Lower leg skin (tissue), 4 donors: Measurements from ENCODE around the gene COMMD1. TPM values are rescaled to one million over a fixed set of nuclear protein-coding genes. Genes with fewer than 3 reads are reported as not detected.

Experiments used
- DNase-seq, 2 donors: peaks; one replicate each; pipeline ENCODE4 v3.0.0-alpha.2; 2019; ENCODE audit warnings: low spot score in 2 of 2
- H3K4me3 ChIP-seq: fragments of 200-600 bp; sonication (generic); 2 replicates; pipeline ENCODE4 v1.5.1; 2017; ENCODE audit warnings: mild to moderate bottlenecking, low read depth; ENCODE audit not compliant: poor library complexity, severe bottlenecking
- POLR2A ChIP-seq, 2 donors: fragments of 450-650 bp; IDR thresholded peaks; one replicate each; pipeline ENCODE4 v1.6.1; 2016 to 2017; ENCODE audit warnings: antibody characterized with exemption in 2 of 2, mild to moderate bottlenecking in 1 of 2, moderate library complexity in 1 of 2
- WGBS, 2 donors: methylation state at CpG; one replicate each; pipeline ENCODE4 v1.1.5; 2018; 5-methylcytosine and 5-hydroxymethylcytosine counted together
- intact Hi-C: fragments of 100-400 bp; cut with DNase I; formaldehyde crosslinking; loops from one replicate; pipeline ENCODE4 v1.15.0; 2023; ENCODE audit warnings: low total_unique reads
- total RNA-seq, 4 donors: library from RNA; depleted of rRNA; stranded (reverse); fragments of >200 nt; gene quantifications; one replicate each; pipeline ENCODE4 v1.1.0, GENCODE V29; 2016
- TF ChIP-seq, protein P1 (sequence below), 3 donors: fragments of 450-650 bp; IDR thresholded peaks; one replicate each; pipeline ENCODE4 v1.5.1; 2016; ENCODE audit warnings: antibody characterized with exemption in 3 of 3, mild to moderate bottlenecking in 3 of 3, moderate library complexity in 2 of 3

COMMD1 gene
- total RNA-seq, 4 donors from 2014 or later: 39.2 to 46.9 (median 43.1) TPM

DNA sequence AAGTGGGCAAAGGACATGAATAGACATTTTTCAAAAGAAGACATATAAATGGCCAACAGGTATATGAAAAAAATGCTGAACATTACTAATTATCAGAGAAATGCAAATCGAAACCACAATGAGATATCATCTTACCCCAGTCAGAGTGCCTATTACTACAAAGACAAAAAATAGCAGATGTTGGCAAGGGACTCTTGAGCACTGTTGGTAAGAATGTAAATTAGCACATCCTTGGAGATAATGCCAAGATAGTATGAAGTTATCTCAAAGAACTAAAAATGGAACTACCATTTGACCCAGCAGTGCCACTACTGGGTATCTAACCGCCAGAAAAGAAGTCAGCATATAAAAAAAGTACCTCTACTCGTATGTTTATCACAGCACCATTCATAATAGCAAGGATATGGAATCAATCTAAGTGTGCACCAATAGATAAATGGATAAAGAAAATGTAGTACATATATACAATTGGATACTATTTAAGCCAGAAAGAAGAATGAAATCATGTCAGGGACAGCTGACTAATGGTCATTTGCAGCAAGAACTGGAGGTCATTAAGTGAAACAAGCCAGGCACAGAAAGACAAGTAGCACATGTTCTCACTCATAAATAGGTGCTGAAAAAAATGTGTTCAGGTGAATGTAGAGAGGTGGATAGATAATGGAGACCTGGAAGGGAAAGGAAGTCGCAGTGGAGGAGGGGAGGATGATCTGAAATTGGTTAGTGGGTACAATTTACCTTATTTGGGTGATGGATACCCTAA is 148.7 kb downstream of the COMMD1 start:
- TF ChIP-seq POLR2A (IDR thresholded peaks at IDR 0.05): no peak
- TF ChIP-seq, protein P1, sequence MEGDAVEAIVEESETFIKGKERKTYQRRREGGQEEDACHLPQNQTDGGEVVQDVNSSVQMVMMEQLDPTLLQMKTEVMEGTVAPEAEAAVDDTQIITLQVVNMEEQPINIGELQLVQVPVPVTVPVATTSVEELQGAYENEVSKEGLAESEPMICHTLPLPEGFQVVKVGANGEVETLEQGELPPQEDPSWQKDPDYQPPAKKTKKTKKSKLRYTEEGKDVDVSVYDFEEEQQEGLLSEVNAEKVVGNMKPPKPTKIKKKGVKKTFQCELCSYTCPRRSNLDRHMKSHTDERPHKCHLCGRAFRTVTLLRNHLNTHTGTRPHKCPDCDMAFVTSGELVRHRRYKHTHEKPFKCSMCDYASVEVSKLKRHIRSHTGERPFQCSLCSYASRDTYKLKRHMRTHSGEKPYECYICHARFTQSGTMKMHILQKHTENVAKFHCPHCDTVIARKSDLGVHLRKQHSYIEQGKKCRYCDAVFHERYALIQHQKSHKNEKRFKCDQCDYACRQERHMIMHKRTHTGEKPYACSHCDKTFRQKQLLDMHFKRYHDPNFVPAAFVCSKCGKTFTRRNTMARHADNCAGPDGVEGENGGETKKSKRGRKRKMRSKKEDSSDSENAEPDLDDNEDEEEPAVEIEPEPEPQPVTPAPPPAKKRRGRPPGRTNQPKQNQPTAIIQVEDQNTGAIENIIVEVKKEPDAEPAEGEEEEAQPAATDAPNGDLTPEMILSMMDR (IDR thresholded peaks at IDR 0.05): no peak
- intact Hi-C loops: no loop called here
- WGBS, 2 donors: 74 to 86% methylated on average over 4 of the region's 4 CpGs
- H3K4me3 ChIP-seq: no peak overlapping the region
- no peak for DNase-seq

DNA sequence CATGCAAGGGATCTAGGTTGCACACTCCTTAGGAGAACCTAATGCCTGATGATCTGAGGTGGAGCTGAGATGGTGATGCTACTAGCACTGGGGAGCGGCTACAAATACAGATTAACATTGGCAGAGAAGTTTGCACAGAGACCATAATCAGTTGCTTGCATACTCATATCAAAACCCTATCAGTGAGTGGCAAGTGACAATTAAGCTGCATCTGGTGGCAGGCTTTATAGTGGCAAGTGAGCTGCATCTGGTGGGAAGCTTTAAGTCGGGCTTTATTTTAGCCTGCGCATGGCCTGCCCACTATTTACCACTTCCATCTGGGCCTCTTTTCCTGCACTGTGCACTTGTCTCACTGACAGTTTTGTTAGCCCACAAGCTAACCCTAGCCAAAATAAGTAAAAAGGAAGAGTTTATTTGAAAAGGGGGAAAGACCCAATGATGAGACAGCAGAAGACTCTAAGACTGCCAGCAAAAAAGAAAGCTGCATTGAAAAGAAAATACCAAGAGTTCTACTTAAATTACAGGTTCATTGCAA is 149.5 kb downstream of the COMMD1 start:
- no peak for DNase-seq
- H3K4me3 ChIP-seq: no peak overlapping the region
- intact Hi-C loops: no loop called here
- TF ChIP-seq, protein P1 (IDR thresholded peaks at IDR 0.05): no peak
- TF ChIP-seq POLR2A (IDR thresholded peaks at IDR 0.05): no peak
- WGBS, 2 donors: 92 to 97% methylated on average over 3 of the region's 3 CpGs

DNA sequence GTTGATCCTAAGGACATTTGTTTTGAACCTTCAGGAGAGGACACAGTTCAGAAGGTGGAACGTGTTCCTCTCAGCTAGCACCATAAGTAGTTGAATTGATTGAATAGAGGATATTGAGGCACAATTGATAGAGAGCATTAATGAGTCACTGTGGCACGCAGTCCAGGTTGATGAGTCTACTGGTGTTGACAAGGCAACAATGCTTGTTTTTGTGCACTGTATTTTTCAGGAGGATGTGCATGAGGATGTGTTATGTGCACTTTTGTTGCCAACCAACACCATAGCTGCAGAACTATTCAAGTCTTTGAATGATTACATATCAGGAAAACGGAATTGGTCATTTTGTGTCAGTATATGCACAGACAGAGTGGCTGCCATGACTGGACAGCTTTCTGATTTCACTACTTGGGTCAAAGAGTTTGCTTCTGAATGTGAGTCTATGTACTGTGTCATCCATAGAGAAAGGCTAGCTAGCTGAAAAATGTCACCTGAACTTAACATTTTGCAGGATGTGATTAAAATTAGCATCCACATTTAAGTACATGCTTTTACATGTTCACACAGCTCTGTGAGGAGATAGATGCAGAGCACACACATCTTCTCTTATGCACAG is 150.4 kb downstream of the COMMD1 start:
- no peak for TF ChIP-seq POLR2A (IDR thresholded peaks at IDR 0.05)
- TF ChIP-seq, protein P1 (IDR thresholded peaks at IDR 0.05): no peak
- intact Hi-C loops: no loop called here
- no peak for DNase-seq
- 83 to 92% methylated on average over 3 of the region's 3 CpGs for WGBS, 2 donors
- no peak overlapping the region for H3K4me3 ChIP-seq

DNA sequence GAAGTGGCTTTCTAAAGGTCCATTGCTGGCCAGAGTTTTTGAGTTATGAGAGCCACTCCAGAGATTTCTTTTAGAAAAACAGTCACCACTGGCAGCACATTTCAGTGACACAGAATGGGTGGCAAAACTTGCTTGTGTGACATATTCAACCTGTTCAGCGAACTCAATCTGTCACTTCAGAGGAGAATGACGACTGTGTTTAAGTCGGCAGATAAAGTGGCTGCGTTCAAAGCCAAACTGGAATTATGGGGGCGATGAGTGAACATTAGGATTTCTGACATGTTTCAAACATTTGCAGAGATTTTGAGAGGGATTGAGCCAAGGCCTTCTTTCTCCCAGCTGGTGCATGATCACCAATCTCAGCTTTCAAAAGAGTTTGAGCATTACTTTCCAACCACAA is 150.9 kb downstream of the COMMD1 start:
- H3K4me3 ChIP-seq: no peak overlapping the region
- intact Hi-C loops: no loop called here
- no peak for TF ChIP-seq POLR2A (IDR thresholded peaks at IDR 0.05)
- TF ChIP-seq, protein P1 (IDR thresholded peaks at IDR 0.05): no peak
- 89 to 90% methylated on average over 5 of the region's 5 CpGs for whole genome bisulfite sequencing, 2 donors
- no peak for DNase-seq

DNA sequence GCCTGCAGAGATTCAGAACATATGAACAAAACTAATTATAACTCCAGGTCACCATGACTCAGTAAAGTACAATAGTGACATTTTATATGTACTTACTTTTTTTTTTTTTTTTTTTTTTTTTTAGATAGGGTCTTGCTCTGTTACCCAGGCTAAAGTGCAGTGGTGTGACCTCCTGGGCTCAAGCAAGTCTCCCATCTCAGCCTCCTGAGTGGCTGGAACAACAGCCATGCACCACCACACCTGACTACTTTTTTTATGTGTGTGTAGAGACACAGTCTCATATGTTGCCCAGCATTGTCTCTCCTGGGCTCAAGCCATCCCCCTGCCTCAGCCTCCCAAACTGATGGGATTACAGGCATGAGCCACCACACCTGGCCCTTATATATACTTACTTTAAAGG is 159.8 kb downstream of the COMMD1 start:
- DNase-seq: no peak
- TF ChIP-seq POLR2A (IDR thresholded peaks at IDR 0.05): no peak
- TF ChIP-seq, protein P1 (IDR thresholded peaks at IDR 0.05): no peak
- H3K4me3 ChIP-seq: no peak overlapping the region
- intact Hi-C loops: no loop called here
